Stimulated activated CD4-positive, alpha-beta T cell treated with anti-CD3 and anti-CD28 coated beads, Interleukin-12 subunit alpha, Interleukin-12 subunit beta, amount 100 ng/mL, for 4 hours (primary cell): ENCODE data around the gene ANKRD11.
"Not testable (repeated sequence)": the region's sequence is repeated elsewhere in the genome, so short reads cannot be mapped to it uniquely, and the experiment has no call there.

Experiments used
- DNase-seq: peaks from one replicate; pipeline ENCODE4 v3.0.0-alpha.2; 2020

ANKRD11 gene

DNA sequence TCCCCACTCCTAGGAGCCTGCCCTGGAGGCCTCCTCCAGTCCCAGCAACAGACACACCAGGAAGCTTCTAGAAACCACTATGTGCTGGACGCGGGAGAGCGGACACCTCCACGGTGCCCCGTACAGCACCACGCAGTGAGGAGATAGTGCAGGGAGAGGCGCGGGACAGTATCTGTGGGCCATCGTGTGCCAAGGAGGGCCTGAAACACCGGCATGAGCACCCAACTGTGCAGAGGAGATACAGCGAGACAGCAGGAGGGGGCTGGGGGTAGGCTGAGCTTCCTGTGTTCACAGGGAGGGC, 215.1 kb downstream of the ANKRD11 start:
- no peak for DNase-seq

- DNase-seq, result no peak
These were observed 215.6 kb downstream of the ANKRD11 start for GRCh38 chr16:89274561-89275283.

- DNase-seq, result no peak
These were observed 216.5 kb downstream of the ANKRD11 start for GRCh38 chr16:89273741-89274472.

DNA sequence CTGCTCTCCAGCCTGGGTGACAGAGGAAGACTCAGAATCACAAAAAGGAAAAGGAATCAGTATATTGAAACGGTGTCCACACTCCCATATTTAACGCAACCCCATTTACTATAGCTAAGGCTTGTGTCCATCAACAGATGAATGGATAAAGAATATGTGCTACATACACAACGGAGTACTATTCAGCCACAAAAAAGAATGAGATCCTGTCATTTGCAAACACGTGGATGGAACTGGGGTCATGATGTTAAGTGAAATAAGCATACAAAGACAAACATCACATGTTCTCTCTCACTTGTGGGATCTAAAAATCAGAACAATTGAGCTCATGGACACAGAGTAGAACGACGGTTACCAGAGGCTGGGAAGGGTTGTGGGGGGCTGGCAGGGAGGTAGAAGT, 217.7 kb downstream of the ANKRD11 start:
- DNase-seq, result no peak

GRCh38 chr16:89270666-89271345, 219.6 kb downstream of the ANKRD11 start:
- no peak for DNase-seq

DNA sequence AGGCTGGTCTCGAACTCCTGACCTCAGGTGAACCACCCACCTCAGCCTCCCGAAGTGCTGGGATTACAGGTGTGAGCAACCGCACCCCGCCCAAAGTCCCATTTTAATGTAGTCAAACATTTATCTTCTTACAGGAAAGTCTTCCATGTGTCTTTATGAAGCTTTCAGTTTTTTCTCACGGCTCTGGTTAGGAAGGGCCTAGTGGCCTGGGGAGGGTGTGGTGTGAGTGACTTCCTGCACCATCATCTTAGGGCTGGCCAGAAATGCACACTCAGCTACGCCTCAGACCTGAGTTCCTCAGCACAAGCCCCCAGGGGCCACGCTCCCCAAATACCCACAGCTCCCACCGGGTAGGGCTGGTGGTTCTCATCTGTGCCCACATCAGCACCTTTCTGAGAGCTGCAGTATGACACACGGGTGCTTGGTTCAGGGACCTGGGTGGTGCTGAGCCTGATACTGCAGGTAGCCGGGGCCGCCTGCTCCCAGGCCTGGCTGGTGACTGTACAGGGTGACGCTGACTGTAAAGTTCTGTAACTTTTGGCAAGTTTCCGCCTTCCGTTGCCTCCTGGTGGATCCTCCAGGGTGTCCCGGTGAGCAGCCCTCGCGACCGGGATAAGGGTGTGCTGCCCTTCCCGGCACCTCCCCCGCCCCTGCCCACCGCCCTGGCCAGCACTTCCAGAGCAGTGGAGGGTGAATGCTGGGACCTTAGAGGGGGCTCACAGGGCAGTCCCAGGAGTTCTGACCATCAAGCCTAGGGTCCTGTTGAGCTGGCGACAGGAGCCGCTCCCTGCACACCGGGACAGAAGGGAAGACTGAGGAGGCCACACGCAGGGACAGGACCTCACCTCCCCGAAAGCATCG, 220.3 kb downstream of the ANKRD11 start:
- no peak for DNase-seq

GRCh38 chr16:89268987-89269735, 221.2 kb downstream of the ANKRD11 start:
- DNase-seq, result no peak

GRCh38 chr16:89268585-89268984, 221.8 kb downstream of the ANKRD11 start:
- no peak for DNase-seq

- DNase-seq, result not testable (repeated sequence)
These were observed 222.6 kb downstream of the ANKRD11 start for GRCh38 chr16:89267746-89268145.

GRCh38 chr16:89266521-89267134, 223.7 kb downstream of the ANKRD11 start:
- no peak for DNase-seq

GRCh38 chr16:89265647-89266046, 224.7 kb downstream of the ANKRD11 start:
- no peak for DNase-seq

DNA sequence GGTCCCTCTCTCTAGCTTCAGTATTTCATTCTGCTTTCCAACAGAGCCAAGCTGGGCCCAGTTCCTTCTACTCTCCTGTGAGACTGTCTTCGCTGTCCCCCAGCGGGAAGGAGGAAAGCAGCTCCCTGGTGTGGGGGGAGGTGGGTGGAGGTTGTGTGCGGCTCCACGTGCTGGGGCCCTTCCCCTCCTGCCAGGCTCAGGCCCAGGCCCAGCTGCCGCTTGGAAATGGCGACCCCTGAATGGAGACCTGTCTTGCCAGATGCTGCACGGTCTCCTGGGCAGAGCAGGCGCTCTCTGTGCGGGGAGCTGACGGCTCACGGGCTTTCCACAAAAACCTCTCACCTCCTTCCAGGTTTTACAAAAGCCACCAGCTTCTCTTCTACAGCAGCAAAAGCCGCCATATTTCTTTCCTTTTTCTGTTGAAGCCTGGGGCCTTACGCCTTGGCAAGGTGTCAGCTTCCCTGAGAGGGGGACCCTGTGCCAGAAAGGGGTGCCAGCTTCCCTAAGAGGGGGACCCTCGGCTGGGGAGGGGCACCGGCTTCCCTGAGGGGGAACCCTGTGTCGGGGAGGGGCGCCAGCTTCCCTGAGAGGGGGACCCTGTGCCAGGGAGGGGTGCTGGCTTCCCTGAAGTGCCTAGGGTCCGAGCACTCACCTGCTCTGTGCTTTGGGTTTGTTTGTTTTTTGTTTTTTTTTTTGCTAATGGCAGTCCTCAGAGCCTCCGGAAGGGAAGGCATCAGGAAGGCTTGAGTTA, 225.4 kb downstream of the ANKRD11 start:
- DNase-seq, result no peak

- DNase-seq, result no peak
These were observed 228.4 kb downstream of the ANKRD11 start for GRCh38 chr16:89261691-89262563.

GRCh38 chr16:89259901-89260300, 230.5 kb downstream of the ANKRD11 start:
- not testable (repeated sequence) for DNase-seq

GRCh38 chr16:89257757-89258465, 232.4 kb downstream of the ANKRD11 start:
- no peak for DNase-seq

GRCh38 chr16:89257281-89257731, 233.1 kb downstream of the ANKRD11 start:
- DNase-seq, result no peak

DNA sequence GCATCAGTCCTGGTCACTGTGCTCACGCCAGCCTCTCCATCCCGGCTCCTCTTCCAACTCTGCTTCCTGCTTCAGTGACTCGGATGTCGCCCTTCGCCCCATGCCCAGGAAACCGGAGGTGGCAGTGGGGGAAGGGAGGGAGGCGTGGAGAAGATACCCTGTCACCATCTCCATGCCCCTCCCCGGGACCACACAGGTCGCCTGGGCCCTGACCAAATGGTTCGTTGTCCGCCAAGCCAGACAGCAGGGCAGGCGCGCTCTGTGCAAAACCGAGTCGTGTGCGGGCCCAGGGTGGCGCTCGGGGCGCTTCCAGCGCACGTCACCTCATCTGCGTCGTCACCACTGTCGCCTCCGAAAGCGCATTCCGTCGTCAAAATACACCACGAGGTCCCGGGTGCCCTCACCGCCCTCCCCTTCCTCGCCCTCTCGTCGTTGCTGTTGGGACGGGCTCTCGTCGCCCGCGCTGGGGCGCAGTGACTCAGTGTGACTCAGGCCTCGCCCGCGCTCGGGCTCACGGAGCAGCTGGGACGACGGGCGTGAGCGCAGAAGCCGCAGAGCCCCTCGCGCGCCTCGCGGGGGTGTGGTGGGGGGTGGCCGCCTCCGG, 233.6 kb downstream of the ANKRD11 start:
- DNase-seq, result peak; percentile 79

- DNase-seq, result no peak
These were observed 236.6 kb downstream of the ANKRD11 start for GRCh38 chr16:89253548-89254287.
